HG03565 (cell line): ENCODE results near the gene SKIC3.

Experiments used
- ATAC-seq: cut with Tn5 transposase; IDR thresholded peaks from one replicate; pipeline ENCODE4 v1.9.1; 2021; ENCODE audit warnings: mild to moderate bottlenecking, moderate library complexity; ENCODE audit not compliant: unreplicated experiment

Gene SKIC3

DNA sequence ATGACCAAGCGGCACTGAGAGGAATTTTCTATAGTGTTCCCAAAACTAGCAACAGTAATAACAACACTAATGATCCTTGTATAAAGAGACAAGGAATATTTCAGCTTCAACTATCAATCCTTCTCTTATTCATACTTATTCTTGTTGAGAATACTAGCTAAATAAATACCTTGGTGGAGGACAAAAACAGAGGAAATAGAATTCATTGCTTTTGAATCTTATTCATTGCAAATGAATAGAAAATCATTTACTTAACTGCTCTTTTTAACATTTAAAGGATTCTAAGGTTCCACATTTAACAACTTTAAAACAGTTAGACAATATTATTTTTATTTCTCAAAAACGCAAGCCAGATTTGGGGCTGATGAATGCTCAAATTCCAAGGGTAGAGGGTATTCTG is 22.4 kb downstream of the SKIC3 start:
- ATAC-seq: no peak

GRCh38 chr5:95531491-95531890 is 23.3 kb downstream of the SKIC3 start:
- ATAC-seq: no peak

GRCh38 chr5:95530416-95530815 is 24.4 kb downstream of the SKIC3 start:
- ATAC-seq: no peak

DNA sequence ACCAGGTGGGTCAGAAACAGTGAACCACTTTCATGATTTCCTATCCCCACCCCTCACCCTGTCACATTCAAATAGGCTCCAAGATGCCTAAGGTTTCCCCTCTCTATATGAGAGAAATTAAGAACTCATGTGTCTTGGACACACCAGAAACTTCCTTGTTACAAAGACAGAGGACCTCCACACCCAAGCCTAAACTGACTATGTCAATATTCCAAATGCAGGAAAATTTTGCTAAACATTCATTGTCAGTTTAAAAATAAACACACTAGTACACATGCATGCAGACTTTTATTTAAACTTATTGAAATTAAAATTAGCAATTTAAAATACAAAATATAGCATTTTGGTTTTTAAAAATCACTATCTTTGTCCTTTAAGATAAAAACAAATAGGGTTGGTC is 26.2 kb downstream of the SKIC3 start:
- ATAC-seq: no peak

DNA sequence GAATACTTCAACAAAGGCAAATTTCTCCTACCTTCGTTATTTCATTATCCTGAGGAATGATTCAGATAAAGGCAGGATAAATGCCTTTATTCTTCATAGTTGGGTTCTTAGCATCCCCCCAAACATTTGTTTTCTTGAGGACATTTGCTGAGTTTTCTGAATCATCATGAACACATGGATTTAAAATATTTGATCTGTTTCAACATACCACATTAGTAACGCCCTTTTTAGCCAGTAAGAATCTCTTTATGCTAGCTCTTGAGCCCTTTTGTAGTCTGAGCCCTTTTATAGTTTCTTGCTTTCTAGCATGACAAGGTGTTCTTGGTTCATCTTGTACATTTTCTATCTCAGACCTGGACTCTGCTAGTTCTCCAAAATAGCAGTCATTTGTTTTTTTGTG is 27.9 kb downstream of the SKIC3 start:
- ATAC-seq: no peak

GRCh38 chr5:95524423-95524822 is 30.4 kb downstream of the SKIC3 start:
- no peak for ATAC-seq

GRCh38 chr5:95520206-95520605 is 34.6 kb downstream of the SKIC3 start:
- no peak for ATAC-seq

DNA sequence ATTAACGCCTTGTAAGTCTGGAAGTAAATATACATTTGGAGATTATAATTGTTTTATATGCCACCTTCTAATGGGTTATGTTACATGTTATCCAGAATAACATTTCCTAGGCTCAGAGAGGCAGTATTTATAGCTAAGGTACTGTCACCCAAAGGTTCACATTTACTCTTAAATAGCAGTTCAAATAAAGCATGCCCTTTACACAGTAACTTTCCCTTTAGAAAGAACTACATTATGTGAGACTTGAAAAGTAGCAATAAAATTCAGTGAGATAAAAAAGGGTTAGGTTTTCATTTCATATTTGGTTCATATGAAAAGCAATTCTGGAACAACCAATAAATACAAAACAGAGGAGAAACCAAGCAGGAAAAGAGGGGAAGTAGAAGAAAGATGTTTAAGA is 35.1 kb downstream of the SKIC3 start:
- no peak for ATAC-seq

DNA sequence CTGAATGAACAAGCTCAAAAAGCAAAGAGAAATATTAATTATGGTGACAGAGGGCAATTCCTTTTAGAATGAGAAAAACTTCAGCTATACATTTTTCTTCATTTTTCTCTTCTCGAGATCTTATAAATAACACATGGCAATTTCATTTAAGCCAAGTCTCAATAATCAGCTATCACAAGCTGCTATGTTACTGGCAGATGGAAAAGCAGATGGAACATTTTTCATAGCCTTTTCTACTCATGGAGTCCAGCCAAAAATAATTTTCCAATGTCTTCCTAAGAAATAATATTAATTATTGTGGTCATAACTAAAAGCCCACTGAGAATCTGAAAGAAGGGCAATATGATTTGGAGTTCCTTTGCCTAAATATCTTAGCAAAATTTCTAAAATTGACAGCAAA is 35.6 kb downstream of the SKIC3 start:
- no peak for ATAC-seq

GRCh38 chr5:95518417-95518816 is 36.4 kb downstream of the SKIC3 start:
- no peak for ATAC-seq

DNA sequence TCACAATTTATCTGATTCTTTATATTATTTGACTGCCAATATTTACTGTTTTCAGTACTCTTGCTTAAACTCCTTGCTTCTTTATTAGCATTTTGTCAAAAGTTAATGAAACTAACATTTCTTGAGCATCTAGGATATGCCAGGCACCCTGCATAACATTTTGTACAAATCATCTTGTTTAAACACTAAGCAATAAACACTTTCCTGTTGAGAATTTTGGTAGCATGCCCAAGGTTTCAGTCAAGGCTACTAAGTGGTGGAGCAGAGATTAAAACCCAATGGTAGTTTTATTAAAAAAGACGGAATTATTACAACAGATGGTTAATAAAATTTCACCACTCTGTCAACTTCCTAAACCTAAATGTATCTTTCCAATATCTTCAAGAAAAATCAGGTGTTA is 43.2 kb downstream of the SKIC3 start:
- no peak for ATAC-seq

DNA sequence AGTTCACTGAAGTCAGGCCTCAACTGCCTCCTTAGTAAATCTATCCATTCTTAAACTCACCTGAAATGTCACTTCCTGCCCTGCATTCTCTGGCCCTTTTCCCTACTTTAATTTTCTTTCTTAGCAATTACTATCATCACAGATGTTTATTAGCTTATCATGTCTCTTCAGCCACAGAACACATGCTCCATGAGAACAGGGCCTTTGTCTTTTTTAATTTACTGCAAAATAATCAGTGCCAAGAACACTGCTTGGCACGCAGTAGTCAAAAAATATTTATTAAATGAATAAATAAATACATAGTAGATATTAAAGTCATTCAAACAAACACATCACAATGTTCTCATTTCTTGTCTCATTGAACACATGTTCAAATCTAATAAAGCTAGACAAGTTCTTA is 46.2 kb downstream of the SKIC3 start:
- no peak for ATAC-seq
